AG20443 (cell line): Measurements from ENCODE around the gene COG8.

Source experiments
- DNase-seq: peaks from one replicate; pipeline ENCODE4 v3.0.0; 2012; ENCODE audit warnings: low spot score, mixed read lengths

COG8 gene

DNA sequence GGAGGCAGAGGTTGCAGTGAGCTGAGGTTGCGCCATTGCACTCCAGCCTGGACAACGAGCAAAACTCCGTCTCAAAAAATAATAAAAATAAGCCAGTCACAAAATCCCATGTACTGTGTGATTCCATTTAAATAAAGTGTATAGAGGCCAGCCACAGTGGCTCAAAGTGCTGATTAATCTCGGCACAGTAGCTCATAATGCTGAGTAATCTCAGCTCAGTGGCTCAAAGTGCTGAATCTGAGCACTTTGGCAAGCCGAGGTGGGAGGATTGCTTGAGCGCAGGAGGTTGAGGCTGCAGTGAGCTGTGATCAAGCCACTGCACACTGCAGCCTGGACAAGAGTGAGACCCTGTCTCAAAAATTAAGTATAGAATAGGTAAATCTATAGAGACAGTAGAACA is 7.3 kb upstream of the COG8 start:
- no peak for DNase-seq

DNA sequence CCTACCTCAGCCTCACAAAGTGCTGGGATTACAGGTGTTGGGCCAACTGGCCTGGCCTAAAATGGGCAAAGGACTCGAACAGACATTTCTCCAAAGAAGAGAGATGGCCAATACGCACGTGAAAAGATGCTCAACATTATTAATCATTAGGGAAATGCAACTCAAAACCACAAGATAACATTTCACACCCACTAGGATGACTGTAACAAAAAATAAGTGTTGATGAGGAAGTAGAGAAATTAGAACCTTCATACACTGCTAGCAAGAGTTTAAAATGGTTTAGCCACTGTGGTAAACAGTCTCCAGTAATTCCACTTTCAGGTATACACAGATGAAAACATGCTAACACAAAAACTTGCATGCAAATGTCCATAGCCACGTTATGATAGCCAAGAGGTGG is 6.6 kb upstream of the COG8 start:
- no peak for DNase-seq

DNA sequence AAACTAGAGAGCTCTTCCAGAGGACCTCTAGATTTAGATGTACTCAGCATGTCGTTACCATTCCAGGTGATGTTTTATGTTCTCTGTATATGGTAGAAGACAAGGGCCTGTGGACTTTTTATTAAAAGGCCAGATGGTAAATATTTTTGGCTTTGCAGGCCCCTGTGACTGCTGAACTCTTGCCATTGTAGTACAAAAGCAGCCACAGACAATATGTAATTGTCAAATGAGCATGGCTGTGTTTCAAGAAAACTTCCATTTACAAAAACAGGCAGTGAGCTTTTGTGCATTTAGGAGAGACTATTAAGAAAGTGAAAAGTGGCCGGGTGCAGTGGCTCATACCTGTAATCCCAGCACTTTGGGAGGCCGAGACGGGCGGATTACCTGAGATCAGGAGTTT is 4.8 kb upstream of the COG8 start:
- DNase-seq, result no peak

GRCh38 chr16:69340095-69340644 is 806 bp upstream of the COG8 start:
- no peak for DNase-seq

- DNase-seq, result no peak
Observed at GRCh38 chr16:69338557-69339288, 641 bp downstream of the COG8 start.

- no peak for DNase-seq
Observed at GRCh38 chr16:69334696-69335095, 4.7 kb downstream of the COG8 start.

- DNase-seq, result peak; percentile 97
Observed at GRCh38 chr16:69330286-69331109, 8.9 kb downstream of the COG8 start, which contains the start of gene PDF. TSS of gene PDF (minus strand) at chr16:69330588. CDS start at chr16:69330570, 18 bp downstream.

DNA sequence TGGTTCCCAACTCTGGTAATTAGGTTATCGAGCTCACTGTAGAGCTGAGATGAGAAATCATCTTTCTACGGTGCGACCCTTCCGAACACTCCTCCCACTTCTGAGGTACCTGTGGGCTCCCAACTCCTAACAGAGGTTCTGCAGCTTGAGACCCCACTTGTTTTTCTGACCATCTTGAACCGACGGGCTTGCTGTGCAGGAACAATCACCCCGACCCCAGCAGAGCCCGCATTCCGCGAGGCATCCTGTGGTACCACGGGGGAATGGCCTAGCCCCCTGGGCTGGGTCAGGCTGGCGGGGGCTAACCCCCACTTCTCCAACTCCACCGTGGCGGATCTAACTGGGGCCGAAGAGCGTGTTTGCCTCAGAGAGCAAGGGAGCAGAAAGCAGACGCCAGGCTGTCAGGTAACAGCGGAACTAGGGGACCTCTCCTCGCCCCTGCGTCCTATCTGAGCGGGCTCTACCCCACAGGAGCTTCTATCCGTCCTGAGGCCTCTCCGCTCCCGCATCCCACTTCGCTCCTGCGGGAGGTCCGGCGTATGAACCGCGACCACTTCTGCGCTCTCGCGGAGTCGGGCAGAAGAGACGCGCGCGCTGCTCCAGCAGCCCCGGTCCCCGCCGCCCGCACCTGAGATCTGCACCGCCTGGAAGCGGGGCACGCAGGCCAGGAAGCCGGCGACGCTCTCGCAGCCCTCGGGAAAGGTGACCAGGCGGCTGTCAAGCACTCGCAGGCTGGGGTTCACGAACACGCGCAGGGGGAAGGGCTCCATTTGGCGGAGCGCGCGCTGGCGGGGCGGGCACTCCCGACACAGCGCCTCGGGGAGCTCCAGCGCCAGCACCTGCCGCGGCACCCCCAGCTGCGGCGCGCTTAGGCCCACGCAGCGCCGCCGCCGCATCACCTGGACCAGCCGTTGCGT is 9.7 kb downstream of the COG8 start:
- peak; percentile 49 for DNase-seq

DNA sequence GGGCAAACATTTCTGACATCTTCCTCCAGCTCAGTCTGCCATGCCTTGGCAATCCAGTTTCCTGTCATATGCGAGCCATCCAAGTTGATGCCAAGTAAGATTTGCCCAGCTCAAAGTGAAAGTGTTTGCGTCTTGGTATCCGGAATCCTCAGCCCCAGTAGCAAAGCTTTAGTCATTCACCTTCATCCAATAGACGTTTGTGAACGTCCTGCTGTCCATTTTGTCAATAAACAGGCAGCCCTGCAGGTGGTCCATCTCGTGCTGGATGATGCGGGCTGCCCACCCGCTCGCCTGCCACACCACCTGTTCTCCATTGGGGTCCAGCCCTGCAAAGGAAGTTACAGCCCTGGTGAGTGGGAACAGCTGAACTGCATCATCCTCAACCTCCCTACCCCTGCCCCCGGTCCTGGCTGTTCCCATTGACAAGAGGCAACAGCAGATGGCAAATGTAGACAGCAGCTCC is 10.5 kb downstream of the COG8 start:
- no peak for DNase-seq

DNA sequence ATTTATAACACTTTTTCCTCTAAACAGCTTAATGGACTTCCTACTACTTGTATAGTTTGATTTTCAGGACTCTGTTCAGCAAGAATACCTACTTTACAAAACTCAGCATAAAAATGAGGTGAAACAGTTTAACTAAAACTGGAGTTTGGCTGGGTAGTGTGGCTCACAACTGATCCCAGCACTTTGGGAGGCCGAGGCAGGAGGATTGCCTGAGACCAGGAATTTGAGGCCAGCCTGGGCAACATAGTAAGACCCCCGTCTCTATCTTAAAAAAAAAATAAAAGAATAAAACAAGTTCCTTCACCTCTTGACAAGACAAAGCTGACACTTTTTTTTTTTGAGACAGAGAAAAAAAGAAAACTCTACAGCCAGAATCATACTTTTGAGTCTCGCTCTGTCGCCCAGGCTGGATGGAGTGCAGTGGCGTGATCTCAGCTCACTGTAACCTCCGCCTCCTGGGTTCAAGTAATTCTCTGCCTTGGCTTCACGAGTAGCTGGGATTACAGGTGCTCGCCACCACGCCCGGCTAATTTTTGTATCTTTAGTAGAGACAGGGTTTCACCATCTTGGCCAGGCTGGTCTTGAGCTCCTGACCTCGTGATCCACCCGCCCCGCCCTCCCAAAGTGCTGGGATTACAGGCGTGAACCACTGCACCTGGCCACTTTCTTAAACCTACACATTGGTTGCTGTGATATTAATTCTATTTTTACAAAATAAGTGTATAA is 11.6 kb downstream of the COG8 start:
- DNase-seq, result no peak

- DNase-seq, result no peak
Observed at GRCh38 chr16:69326172-69326873, 13.0 kb downstream of the COG8 start.

DNA sequence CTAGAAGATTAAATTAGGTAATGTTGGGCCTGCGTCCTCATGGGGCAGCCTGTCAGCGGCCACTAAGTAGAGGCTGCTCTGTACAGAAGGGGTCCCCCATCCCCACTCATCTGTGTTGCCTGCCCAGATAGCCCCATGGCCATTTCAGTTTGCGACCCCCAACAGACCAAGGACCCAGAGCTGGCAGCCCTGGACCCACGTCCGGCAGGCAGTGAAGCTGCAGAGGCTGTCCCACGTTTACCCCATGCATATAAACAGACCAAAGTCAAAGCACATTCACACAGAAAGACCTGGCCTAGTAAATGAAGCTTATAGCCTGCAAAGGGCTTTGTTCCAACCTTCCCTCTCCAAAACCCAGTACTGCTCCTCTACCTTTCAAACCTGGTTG is 13.6 kb downstream of the COG8 start:
- no peak for DNase-seq

DNA sequence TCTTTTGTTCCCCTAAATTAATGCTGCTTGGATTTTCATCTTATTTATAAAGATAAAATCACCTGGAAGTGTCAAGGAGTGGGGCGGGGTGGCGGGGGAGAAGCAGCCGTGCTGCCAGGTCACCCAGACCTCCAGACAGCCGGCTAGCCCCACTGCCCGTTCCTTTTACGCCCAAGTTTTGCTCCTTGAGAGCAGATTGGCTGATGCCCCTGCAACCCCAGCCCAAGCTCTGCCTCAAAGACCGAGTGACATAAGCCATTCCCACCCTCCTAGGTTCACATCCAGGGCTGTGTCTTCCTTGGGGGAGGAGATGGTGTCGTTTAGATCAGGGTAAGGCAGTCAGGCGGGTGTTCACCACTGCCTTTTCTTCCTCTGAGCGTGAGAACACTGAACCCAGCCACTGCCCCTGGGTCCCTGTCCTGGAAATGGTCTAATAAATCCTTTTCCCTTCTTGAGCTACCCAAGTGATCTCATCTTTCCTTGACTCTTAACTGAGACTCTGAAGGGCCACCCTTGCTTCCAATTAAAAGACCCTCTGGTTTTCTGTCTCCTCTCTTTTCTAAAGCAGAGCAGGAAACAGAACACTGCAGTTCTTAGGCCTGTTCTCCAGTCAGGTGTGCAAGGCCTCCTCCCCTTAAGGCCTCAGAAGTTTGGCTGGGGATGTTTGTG is 14.6 kb downstream of the COG8 start:
- no peak for DNase-seq

DNA sequence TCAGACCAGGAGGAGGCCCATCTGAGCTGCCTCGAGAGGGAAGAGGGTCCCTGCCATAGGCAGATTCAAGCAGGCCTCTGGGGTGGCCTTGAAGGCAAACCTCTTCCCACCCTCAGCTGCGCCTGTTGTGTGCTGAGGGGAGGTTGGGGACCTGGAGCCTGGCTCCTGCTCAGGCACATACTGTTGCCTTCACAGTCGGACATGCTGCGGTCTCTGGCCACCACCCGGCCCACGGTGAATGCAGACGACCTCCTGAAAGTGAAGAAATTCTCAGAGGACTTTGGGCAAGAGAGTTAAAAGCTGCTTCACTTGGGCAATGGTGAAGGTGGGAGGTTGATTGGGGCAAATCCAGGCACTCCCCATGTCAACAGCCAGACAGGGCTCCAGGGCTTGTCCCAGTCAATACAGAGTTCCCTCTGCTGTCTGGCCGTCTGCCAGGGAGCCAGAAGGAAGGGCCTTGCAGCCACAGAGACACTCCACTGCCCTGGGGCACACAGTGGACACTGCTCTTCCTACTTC is 15.3 kb downstream of the COG8 start:
- DNase-seq, result peak; percentile 19

DNA sequence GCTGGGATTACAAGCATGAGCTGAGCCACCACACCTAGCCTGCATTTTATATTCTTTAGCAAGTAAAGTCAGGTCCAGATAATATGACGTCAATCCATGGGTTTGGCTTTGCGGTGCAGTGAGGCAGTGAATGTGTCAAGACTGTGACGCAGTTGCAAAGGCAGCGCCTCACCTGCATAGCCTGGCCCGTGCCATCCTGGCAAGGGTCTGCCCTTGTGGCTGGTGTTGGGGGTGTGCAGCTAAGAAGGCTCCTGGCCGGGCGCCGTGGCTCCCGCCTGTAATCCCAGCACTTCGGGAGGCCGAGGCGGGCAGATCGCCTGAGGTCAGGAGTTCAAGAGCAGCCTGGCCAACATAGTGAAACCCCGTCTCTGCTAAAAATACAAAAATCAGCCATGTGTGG is 15.9 kb downstream of the COG8 start:
- DNase-seq, result no peak

DNA sequence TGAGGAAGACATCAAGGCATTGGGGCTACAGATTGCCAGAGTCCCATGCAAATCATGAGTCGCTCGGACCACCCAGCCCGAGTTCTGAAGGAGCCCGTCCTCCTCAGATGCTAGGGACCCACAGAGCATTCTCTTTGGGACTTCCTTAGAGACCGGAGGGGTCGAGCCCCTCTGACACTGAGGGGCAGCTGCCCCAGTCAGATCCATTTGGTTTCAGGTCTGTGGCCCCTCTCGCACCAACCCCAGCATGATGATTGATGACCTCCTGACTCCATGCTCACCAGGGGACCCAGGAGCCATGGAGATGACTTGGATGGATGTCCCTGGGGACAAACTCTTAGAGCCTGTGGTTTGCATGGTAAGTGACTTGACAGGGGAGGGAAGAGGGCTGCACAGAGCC is 17.0 kb downstream of the COG8 start:
- peak; percentile 6 for DNase-seq

GRCh38 chr16:69321080-69321479 is 18.3 kb downstream of the COG8 start:
- no peak for DNase-seq

GRCh38 chr16:69320740-69321073 is 18.7 kb downstream of the COG8 start:
- no peak for DNase-seq

- no peak for DNase-seq
Observed at GRCh38 chr16:69319826-69320739, 19.3 kb downstream of the COG8 start.
